Mesendoderm (in vitro differentiated cells): Measurements from ENCODE around the gene FABP3. TPM values are rescaled to one million over a fixed set of nuclear protein-coding genes. Genes with fewer than 3 reads are reported as not detected.
A peak's percentile ranks its signal among the peaks of the same experiment; 100 is the strongest.

ENCODE experiments used
- DNase-seq: peaks from one replicate; pipeline ENCODE4 v3.0.0; 2013
- H2AK5ac ChIP-seq: 2 replicates; pipeline ENCODE4 v1.6.1; 2013; ENCODE audit warnings: low read length, inconsistent platforms
- H2BK120ac ChIP-seq: 2 replicates; pipeline ENCODE4 v1.6.1; 2013; ENCODE audit warnings: low read depth, mild to moderate bottlenecking, low read length, moderate library complexity, mixed read lengths
- H2BK15ac ChIP-seq: replicated peaks from 2 replicates; pipeline ENCODE4 v1.6.1; 2013; ENCODE audit warnings: low read depth, mild to moderate bottlenecking, moderate library complexity
- H2BK5ac ChIP-seq: 2 replicates; pipeline ENCODE4 v1.6.1; 2013; ENCODE audit warnings: low read length, inconsistent platforms
- H3K18ac ChIP-seq: 2 replicates; pipeline ENCODE4 v1.6.1; 2013; ENCODE audit warnings: mild to moderate bottlenecking, low read length, mixed read lengths
- H3K23ac ChIP-seq: one replicate; pipeline ENCODE4 v1.6.1; 2013; ENCODE audit warnings: low read length
- H3K27ac ChIP-seq: 2 replicates; pipeline ENCODE4 v1.5.1; 2013; ENCODE audit warnings: low read depth, mild to moderate bottlenecking, inconsistent platforms, low read length, moderate library complexity
- H3K27me3 ChIP-seq: 2 replicates; pipeline ENCODE4 v1.6.1; 2013; ENCODE audit warnings: low read length, control low read depth, mild to moderate bottlenecking, inconsistent platforms; ENCODE audit not compliant: insufficient read depth, poor library complexity
- H3K36me3 ChIP-seq: 2 replicates; pipeline ENCODE4 v1.6.1; 2013; ENCODE audit warnings: low read length, inconsistent platforms; ENCODE audit not compliant: control insufficient read depth, insufficient read depth
- H3K4ac ChIP-seq: one replicate; pipeline ENCODE4 v1.6.1; 2013; ENCODE audit warnings: low read depth, mild to moderate bottlenecking, low read length, moderate library complexity
- H3K4me1 ChIP-seq: 2 replicates; pipeline ENCODE4 v1.6.1; 2013; ENCODE audit warnings: low read depth, low read length, inconsistent platforms; ENCODE audit not compliant: control insufficient read depth
- H3K4me2 ChIP-seq: 2 replicates; pipeline ENCODE4 v1.6.1; 2013; ENCODE audit warnings: low read length
- H3K4me3 ChIP-seq: 2 replicates; pipeline ENCODE4 v1.5.1; 2013; ENCODE audit warnings: mild to moderate bottlenecking, low read length
- H3K56ac ChIP-seq: one replicate; pipeline ENCODE4 v1.6.1; 2013; ENCODE audit warnings: low read length
- H3K79me1 ChIP-seq: 2 replicates; pipeline ENCODE4 v1.6.1; 2013; ENCODE audit warnings: low read length, inconsistent platforms
- H3K79me2 ChIP-seq: 2 replicates; pipeline ENCODE4 v1.6.1; 2013; ENCODE audit warnings: mild to moderate bottlenecking, low read length; ENCODE audit not compliant: control insufficient read depth, insufficient read depth
- H3K9ac ChIP-seq: 2 replicates; pipeline ENCODE4 v1.6.1; 2013; ENCODE audit warnings: low read length, inconsistent platforms
- H4K5ac ChIP-seq: one replicate; pipeline ENCODE4 v1.6.1; 2013; ENCODE audit warnings: low read length
- H4K8ac ChIP-seq: one replicate; pipeline ENCODE4 v1.6.1; 2013; ENCODE audit warnings: low read depth, mild to moderate bottlenecking, control low read depth, low read length, moderate library complexity
- WGBS: extraction: QIAGEN DNeasy Blood & Tissue Kit; methylation state at CpG from one replicate; pipeline ENCODE4 v1.1.7; 2013; ENCODE audit warnings: low lambda C conversion rate, missing lambda C conversion rate; ENCODE audit not compliant: insufficient coverage; ENCODE audit errors: extremely low coverage; 5-methylcytosine and 5-hydroxymethylcytosine counted together
- polyA plus RNA-seq, 2 experiments: library from polyadenylated mRNA; stranded (reverse); fragments of 200-250 nt; gene quantifications; one replicate each; pipeline ENCODE4 v1.2.3, GENCODE V29; 2013

The FABP3 gene
- polyA plus RNA-seq (2013, experiment 1 of 2) = 13.3 TPM
- polyA plus RNA-seq (2013, experiment 2 of 2) = 13.1 TPM

DNA sequence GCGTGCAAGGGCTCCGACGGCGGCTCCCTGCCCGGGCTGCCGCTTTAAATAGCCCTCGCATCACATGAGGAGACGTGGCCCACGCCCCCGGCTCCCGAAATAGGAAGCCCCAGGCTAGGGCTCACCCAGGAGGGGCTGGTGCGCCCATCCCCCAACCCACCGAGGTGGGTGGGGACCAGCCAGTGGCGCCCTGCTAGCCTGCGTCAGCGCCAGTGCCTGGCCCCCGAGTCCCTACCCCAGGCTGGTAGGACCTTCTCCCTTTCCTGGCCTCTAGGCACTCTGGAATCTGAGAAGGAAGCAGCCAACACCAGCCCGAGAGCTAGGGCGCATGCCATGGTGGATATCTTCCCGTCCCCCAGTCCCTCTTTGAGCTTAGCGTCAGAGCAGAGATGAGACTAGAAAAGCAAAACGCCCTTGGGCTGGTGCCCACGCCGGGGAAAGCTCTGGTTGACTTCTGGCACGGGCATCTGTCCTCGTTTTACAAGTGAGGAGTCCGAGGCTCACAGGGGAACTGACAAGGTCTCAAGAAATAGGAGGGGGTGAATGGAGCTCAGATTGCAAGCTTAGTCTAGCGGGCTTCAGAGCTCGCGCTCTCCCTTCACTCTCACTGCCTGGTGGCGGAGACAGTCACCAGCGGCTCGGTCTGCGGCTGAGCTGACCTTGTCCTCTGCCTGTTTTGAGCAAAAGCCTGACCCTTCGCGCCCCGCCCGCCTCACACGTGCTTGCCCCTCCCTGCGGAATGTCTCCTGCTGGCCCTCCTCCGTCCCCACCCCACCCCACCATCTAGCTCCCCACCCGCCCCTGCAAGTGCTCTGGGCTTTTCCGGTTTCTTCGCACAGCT, at the start of gene FABP3:
TSS of gene FABP3 (minus strand) at position 21 of the 841 bp plus-strand sequence. CDS start 62 bp downstream, outside the sequence.
- Histone ChIP-seq H3K27ac (peak within 1 kb of the TSS; percentile 68), H3K79me1 (no peaks in the 10 kb centered on the region), H3K9ac (peak within 1 kb of the TSS; percentile 79), H4K5ac (no peak within 1 kb of the TSS), H3K27me3 (no peaks in the 10 kb centered on the region), H3K79me2 (no peaks in the 10 kb centered on the region), H3K4me2 (peak within 1 kb of the TSS; percentile 99), H3K4ac (no peak within 1 kb of the TSS), H3K56ac (peak within 1 kb of the TSS; percentile 85), H3K23ac (peak within 1 kb of the TSS; percentile 71), H2BK120ac (no peak within 1 kb of the TSS), H3K4me1 (peaks cover 3% of the 10 kb centered on the region), H2AK5ac (no peak within 1 kb of the TSS), H2BK5ac (no peak within 1 kb of the TSS), H2BK15ac (no peak within 1 kb of the TSS), H3K4me3 (peak within 1 kb of the TSS; percentile 46), H3K18ac (peak within 1 kb of the TSS; percentile 78), H4K8ac (no peak within 1 kb of the TSS), H3K36me3 (no peaks in the 10 kb centered on the region)
- no CpG with 5 or more reads among the region's 44 CpGs for WGBS
- DNase-seq = peak; percentile 97

DNA sequence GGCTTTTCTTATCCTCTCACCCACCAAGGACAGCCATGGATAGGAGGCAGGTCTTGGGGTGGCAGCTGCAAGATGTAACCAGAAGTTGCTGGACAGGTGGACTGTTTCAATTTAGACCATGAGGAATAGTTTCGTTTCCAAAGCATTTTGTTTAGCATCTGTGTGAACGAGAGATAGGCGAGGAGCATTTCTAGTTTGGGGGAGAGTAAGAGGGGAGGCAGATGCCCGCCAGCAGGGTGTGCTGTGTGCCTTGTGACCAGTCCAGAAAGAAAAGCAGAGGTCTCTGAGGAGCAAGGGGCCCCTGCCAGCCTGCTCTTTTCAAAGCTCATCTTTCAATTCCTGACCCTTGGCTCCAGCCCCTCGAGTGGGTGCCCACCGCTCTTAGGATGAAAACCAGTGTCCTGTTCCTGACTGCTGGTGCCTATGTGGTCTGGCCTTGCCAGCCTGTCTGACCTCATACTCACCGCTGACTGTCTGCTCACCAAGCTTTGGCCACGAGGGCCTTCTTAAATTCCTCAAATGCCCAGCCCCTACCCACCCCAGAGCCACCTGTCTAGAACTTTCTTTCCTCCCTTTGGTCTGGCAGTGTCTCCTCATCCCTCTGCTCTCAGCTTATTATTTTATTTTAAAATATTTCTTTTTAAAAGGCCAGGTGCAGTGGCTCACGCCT, 48.6 kb upstream of the FABP3 start:
- H3K18ac ChIP-seq = no peak overlapping the region
- no peaks in the 10 kb centered on the region for H3K4me1 ChIP-seq
- H2BK15ac ChIP-seq = no peak overlapping the region
- no peak overlapping the region for H2AK5ac ChIP-seq
- H3K36me3 ChIP-seq = no peaks in the 10 kb centered on the region
- peak; percentile 76 for DNase-seq
- no peak overlapping the region for H4K8ac ChIP-seq
- no peaks in the 10 kb centered on the region for H3K27me3 ChIP-seq
- H4K5ac ChIP-seq = no peak overlapping the region
- no peak overlapping the region for H3K9ac ChIP-seq
- no peak overlapping the region for H3K4ac ChIP-seq
- H3K4me2 ChIP-seq = no peak overlapping the region
- no CpG with 5 or more reads among the region's 9 CpGs for WGBS
- no peak overlapping the region for H3K56ac ChIP-seq
- no peak overlapping the region for H3K23ac ChIP-seq
- H3K27ac ChIP-seq = no peak overlapping the region
- H3K79me2 ChIP-seq = no peaks in the 10 kb centered on the region
- H3K79me1 ChIP-seq = no peaks in the 10 kb centered on the region
- H2BK120ac ChIP-seq = no peak overlapping the region
- no peak overlapping the region for H2BK5ac ChIP-seq
- no peak overlapping the region for H3K4me3 ChIP-seq

DNA sequence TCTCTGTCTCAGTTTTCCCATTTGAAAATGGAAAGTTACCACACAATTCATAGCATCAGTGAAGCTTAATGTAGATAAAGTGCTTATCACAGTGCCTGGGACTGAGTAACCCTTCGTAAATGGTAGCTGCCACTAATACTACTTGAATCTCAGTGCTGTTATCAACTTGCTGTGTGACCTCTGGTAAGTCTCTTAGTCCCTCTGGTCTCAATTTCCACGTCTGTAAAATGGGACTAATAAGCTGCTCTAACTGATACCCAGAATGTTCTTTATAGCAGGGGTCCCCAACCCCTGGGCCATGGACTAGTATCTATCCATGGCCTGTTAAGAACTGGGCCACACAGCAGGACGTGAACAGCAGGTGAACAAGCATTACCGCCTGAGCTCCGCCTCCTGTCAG, 47.8 kb upstream of the FABP3 start:
- no peaks in the 10 kb centered on the region for H3K4me1 ChIP-seq
- no peak overlapping the region for H4K8ac ChIP-seq

DNA sequence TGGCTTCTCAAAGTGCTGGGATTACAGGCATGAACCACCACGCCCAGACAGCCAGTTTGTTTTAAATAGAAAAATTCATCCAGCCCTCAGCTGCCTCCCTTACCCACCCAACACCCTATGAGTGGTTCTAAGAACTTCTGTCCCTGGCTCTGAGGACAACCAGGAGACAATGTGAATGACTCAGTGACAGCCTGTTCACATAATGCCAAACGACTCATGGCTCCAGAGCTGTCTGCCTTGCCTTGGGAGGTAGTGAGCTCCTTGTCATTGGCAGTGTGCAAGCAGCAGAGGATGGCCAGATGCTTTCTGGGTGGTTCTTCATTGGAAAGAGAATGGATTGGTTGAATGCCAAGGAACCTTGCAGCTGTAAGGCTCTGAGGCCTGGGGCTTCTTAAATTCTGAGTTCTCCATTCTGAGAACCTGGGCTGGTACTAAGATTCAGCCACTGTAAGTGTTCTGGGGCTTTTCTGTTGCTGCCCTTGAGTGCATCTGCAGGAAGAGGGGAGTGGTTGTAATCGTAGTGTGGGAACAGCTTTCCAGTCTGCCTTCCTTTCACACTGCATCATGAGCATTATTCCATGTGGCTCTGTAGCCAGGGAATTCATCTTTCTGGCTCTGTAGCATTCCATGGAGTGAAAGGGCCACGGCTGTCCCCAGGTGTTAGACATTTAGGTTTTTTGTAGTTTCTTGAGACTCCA, 45.9 kb upstream of the FABP3 start:
- H3K9ac ChIP-seq = no peak overlapping the region
- H3K4me2 ChIP-seq = no peak overlapping the region
- H4K5ac ChIP-seq = no peak overlapping the region
- H3K36me3 ChIP-seq = no peaks in the 10 kb centered on the region
- H4K8ac ChIP-seq = no peak overlapping the region
- H3K4me3 ChIP-seq = no peak overlapping the region
- no CpG with 5 or more reads among the region's 4 CpGs for WGBS
- H3K27me3 ChIP-seq = no peaks in the 10 kb centered on the region
- no peaks in the 10 kb centered on the region for H3K79me2 ChIP-seq
- no peak overlapping the region for H3K4ac ChIP-seq
- peaks cover 2% of the 10 kb centered on the region for H3K4me1 ChIP-seq
- H2BK15ac ChIP-seq = no peak overlapping the region
- H3K56ac ChIP-seq = no peak overlapping the region
- no peak overlapping the region for H3K27ac ChIP-seq
- no peak overlapping the region for H2BK5ac ChIP-seq
- H2AK5ac ChIP-seq = no peak overlapping the region
- H3K23ac ChIP-seq = no peak overlapping the region
- no peak overlapping the region for H2BK120ac ChIP-seq
- H3K18ac ChIP-seq = no peak overlapping the region
- H3K79me1 ChIP-seq = no peaks in the 10 kb centered on the region
- DNase-seq = no peak

More for the DNA sequence above, 47.8 kb upstream of the FABP3 start:
- Histone ChIP-seq H3K9ac (no peak overlapping the region), H3K79me2 (no peaks in the 10 kb centered on the region), H3K56ac (no peak overlapping the region), H4K5ac (no peak overlapping the region), H3K4me2 (no peak overlapping the region), H2BK120ac (no peak overlapping the region), H3K4ac (no peak overlapping the region), H2BK5ac (no peak overlapping the region), H3K79me1 (no peaks in the 10 kb centered on the region), H3K23ac (no peak overlapping the region), H3K18ac (no peak overlapping the region), H3K27me3 (no peaks in the 10 kb centered on the region), H2AK5ac (no peak overlapping the region), H3K36me3 (no peaks in the 10 kb centered on the region), H3K4me3 (no peak overlapping the region), H3K27ac (no peak overlapping the region), H2BK15ac (no peak overlapping the region)
- no CpG with 5 or more reads among the region's 5 CpGs for WGBS
- no peak for DNase-seq

DNA sequence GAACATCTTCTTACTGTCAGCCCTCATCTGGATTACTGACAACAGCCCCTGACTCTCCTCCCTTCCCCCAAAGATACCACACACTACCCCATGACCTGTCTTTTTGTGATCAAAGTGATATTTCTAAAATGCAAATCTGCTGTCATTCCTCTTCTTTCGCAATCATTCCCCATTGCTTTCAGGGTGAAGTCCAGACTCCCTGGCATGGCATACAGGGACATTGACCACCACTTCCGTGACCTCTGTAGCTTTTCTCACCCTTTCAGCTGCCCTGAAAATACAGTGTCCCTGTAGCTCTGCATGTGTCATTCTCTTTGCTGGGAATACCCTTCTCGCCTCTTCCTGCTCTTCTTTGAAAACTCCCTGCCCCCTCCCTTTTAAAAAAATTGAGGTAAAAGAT, 44.3 kb upstream of the FABP3 start:
- Histone ChIP-seq H2AK5ac (no peak overlapping the region), H3K27ac (no peak overlapping the region), H2BK5ac (no peak overlapping the region), H4K5ac (no peak overlapping the region), H2BK15ac (no peak overlapping the region), H2BK120ac (no peak overlapping the region), H3K4me3 (no peak overlapping the region), H4K8ac (no peak overlapping the region), H3K27me3 (no peaks in the 10 kb centered on the region), H3K36me3 (no peaks in the 10 kb centered on the region), H3K79me1 (no peaks in the 10 kb centered on the region), H3K9ac (no peak overlapping the region), H3K4me2 (no peak overlapping the region), H3K4ac (no peak overlapping the region), H3K56ac (no peak overlapping the region), H3K79me2 (no peaks in the 10 kb centered on the region), H3K23ac (no peak overlapping the region), H3K18ac (no peak overlapping the region), H3K4me1 (peaks cover 4% of the 10 kb centered on the region)
- no CpG with 5 or more reads among the region's 3 CpGs for WGBS
- no peak for DNase-seq
